ENCODE data around the gene CXCL16.
A peak's percentile ranks its signal among the peaks of the same experiment; 100 is the strongest.
"Not testable (repeated sequence)": the region's sequence is repeated elsewhere in the genome, so short reads cannot be mapped to it uniquely, and the experiment has no call there.

CXCL16 gene

DNA sequence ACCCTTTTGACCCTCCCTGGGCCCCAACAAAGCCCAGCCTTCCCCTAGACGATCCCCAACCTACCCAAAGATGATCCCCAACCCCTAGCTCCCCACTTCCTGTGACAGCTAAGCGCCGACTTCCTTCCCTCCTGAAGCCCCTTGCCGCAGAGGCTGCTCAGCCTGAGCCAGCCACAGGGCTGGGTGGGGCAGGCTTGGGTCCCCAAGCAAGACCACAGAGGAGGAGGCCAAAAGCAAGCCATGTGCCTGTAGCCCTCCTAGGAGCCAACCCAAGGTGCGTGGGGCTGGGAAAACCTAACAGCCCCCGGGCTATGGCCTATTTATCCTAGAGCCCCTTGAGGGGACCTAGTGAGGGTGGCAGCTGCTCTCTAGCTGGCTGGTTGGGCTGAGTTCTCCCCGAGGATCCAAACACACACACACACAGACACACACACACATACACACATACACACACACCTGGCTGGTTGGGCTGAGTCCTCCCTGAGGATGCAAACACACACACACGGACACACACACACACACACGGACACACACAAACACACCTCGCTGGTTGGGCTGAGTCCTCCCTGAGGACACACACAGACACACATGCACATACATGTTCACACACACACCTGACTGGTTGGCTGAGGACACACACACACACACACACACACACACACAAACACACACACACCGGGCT is 24.5 kb downstream of the CXCL16 start:
- peaks cover 94% of the 10 kb centered on the region for H3K4me1 ChIP-seq
- H3K4me3 ChIP-seq: peak overlapping the region; percentile 49
- H3K36me3 ChIP-seq: peaks cover 45% of the 10 kb centered on the region
- H4K20me1 ChIP-seq: peaks cover 15% of the 10 kb centered on the region
- peak overlapping the region; percentile 53 for H3K9ac ChIP-seq
- H3K4me2 ChIP-seq: peak overlapping the region; percentile 91
- no peak for TF ChIP-seq Cebpa-rat (IDR thresholded peaks at IDR 0.05)
- no peaks in the 10 kb centered on the region for H3K27me3 ChIP-seq
- H3K27ac ChIP-seq: peak overlapping the region; percentile 84
- H3K9me3 ChIP-seq: peaks cover 19% of the 10 kb centered on the region

GRCh38 chr17:4714340-4715062 is 25.2 kb downstream of the CXCL16 start:
- Histone ChIP-seq H3K4me3 (peak overlapping the region; percentile 49), H3K9me3 (peaks cover 12% of the 10 kb centered on the region), H3K4me2 (peak overlapping the region; percentile 91), H4K20me1 (peaks cover 15% of the 10 kb centered on the region), H3K9ac (peak overlapping the region; percentile 53), H3K36me3 (peaks cover 38% of the 10 kb centered on the region), H3K27ac (peak overlapping the region; percentile 84), H3K4me1 (peaks cover 89% of the 10 kb centered on the region)
- not testable (repeated sequence) for H3K27me3 ChIP-seq

DNA sequence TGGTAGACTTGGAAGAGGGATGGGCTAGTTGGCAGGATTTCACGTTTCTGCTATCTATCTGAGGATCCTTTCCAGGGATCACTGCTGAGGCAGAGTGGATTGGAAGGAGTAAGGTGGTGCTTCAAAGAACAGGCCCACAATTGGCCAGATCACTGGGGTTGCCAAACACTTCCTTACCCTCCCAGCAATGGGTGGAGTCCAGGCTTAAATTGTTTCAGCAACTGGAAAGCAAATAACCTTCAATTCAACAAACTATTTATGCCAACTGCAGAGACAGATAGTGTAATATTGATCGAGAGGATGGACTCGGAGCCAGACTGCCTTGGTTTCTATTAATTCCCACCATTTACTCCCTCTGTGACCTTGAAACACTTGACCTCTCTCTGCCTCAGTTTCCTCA is 27.2 kb downstream of the CXCL16 start:
- Histone ChIP-seq H3K27me3 (no peaks in the 10 kb centered on the region), H3K4me1 (peaks cover 71% of the 10 kb centered on the region), H3K4me2 (peak overlapping the region; percentile 94), H3K36me3 (peaks cover 18% of the 10 kb centered on the region), H3K4me3 (no peak overlapping the region), H3K27ac (peak overlapping the region; percentile 90; the same call in 1 of the 2 replicates), H4K20me1 (peaks cover 15% of the 10 kb centered on the region), H3K9ac (0 out of 2 replicates have a peak overlapping the region, but pooled peaks have one; percentile 90), H3K9me3 (no peaks in the 10 kb centered on the region)
- TF ChIP-seq Cebpa-rat (IDR thresholded peaks at IDR 0.05): no peak

- TF ChIP-seq Cebpa-rat (IDR thresholded peaks at IDR 0.05): no peak
- Histone ChIP-seq H3K9me3 (no peaks in the 10 kb centered on the region), H3K27ac (peak overlapping the region; percentile 90), H3K9ac (peak overlapping the region; percentile 90), H4K20me1 (peaks cover 15% of the 10 kb centered on the region), H3K27me3 (no peaks in the 10 kb centered on the region), H3K4me2 (peak overlapping the region; percentile 94), H3K4me3 (peak overlapping the region; percentile 83), H3K36me3 (peaks cover 10% of the 10 kb centered on the region), H3K4me1 (peaks cover 63% of the 10 kb centered on the region)
Observed at GRCh38 chr17:4711661-4712181, 28.0 kb downstream of the CXCL16 start.

GRCh38 chr17:4710693-4711634 is 28.8 kb downstream of the CXCL16 start:
- Histone ChIP-seq H3K9ac (peak overlapping the region; percentile 90), H3K4me2 (peak overlapping the region; percentile 94), H3K9me3 (no peaks in the 10 kb centered on the region), H3K27ac (peak overlapping the region; percentile 90), H4K20me1 (peaks cover 15% of the 10 kb centered on the region), H3K4me1 (peaks cover 56% of the 10 kb centered on the region), H3K4me3 (peak overlapping the region; percentile 83), H3K36me3 (peaks cover 4% of the 10 kb centered on the region), H3K27me3 (no peaks in the 10 kb centered on the region)
- TF ChIP-seq Cebpa-rat (IDR thresholded peaks at IDR 0.05): no peak

GRCh38 chr17:4709794-4710692 is 29.7 kb downstream of the CXCL16 start, which contains the start of gene ARRB2:
Gene ARRB2, plus strand, starts transcription at chr17:4710632. Its CDS starts 90 bp downstream, at chr17:4710722.
- no peaks in the 10 kb centered on the region for H3K9me3 ChIP-seq
- H3K27ac ChIP-seq: peak within 1 kb of the TSS; percentile 90
- peak within 1 kb of the TSS; percentile 90 for H3K9ac ChIP-seq
- H3K36me3 ChIP-seq: no peaks in the 10 kb centered on the region
- peaks cover 51% of the 10 kb centered on the region for H3K4me1 ChIP-seq
- H3K4me3 ChIP-seq: peak within 1 kb of the TSS; percentile 83
- peaks cover 15% of the 10 kb centered on the region for H4K20me1 ChIP-seq
- no peaks in the 10 kb centered on the region for H3K27me3 ChIP-seq
- TF ChIP-seq Cebpa-rat (IDR thresholded peaks at IDR 0.05): no peak
- H3K4me2 ChIP-seq: peak within 1 kb of the TSS; percentile 94

DNA sequence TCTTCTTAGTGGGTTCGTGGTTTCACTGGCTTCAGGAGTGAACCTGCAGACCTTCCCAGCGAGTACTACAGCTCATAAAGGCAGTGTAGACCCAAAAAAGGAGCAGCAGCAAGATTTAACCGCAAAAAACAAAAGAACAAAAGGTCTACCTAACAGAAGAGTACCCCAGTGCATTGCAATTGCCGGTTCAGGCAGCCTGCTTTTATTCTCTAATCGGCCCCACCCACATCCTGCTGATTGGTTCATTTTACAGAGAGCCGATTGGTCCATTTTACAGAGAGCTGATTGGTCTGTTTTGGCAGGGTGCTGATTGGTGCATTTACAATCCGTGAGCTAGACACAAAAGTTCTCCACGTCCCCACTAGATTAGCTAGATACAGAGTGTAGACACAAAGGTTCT is 31.3 kb downstream of the CXCL16 start:
- H3K4me1 ChIP-seq: peaks cover 41% of the 10 kb centered on the region
- no peaks in the 10 kb centered on the region for H3K27me3 ChIP-seq
- H3K9me3 ChIP-seq: no peaks in the 10 kb centered on the region
- H4K20me1 ChIP-seq: peaks cover 17% of the 10 kb centered on the region
- no peak overlapping the region for H3K4me2 ChIP-seq
- no peak overlapping the region for H3K27ac ChIP-seq
- no peak for TF ChIP-seq Cebpa-rat (IDR thresholded peaks at IDR 0.05)
- H3K36me3 ChIP-seq: no peaks in the 10 kb centered on the region
- H3K9ac ChIP-seq: no peak overlapping the region
- no peak overlapping the region for H3K4me3 ChIP-seq

DNA sequence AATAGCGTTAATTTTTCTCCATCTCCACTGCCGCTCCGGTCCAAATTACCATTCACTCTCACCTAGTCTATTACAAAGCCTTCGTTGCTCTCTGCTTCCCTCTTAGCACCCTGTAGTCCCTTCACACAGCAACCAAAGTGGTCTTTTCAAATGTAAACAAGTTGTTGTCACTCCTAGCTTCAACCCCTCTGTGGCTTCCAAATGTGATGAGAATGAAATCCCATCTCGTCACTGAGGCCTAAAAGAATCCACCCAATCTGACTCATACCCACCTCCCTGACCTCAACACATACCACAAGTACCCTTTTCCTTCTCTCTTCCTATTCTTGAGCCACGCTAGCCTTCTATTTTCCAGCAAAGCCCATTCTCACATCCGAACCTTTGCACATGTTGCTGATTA is 33.6 kb downstream of the CXCL16 start:
- H3K4me3 ChIP-seq: no peak overlapping the region
- H3K9ac ChIP-seq: no peak overlapping the region
- no peaks in the 10 kb centered on the region for H3K27me3 ChIP-seq
- peaks cover 10% of the 10 kb centered on the region for H3K36me3 ChIP-seq
- H3K4me1 ChIP-seq: peaks cover 39% of the 10 kb centered on the region
- no peak for TF ChIP-seq Cebpa-rat (IDR thresholded peaks at IDR 0.05)
- no peak overlapping the region for H3K27ac ChIP-seq
- no peaks in the 10 kb centered on the region for H3K9me3 ChIP-seq
- no peak overlapping the region for H3K4me2 ChIP-seq
- H4K20me1 ChIP-seq: peaks cover 26% of the 10 kb centered on the region

Measured in BLaER1 (cell line).